Measurements from ENCODE around the gene TMEM151A.
A peak's percentile ranks its signal among the peaks of the same experiment; 100 is the strongest.
"Not testable (repeated sequence)": the region's sequence is repeated elsewhere in the genome, so short reads cannot be mapped to it uniquely, and the experiment has no call there.

TMEM151A gene

GRCh38 chr11:66315498-66315885 is 23.8 kb downstream of the TMEM151A start:
- no peak for DNase-seq (ENCODE audit: low read depth)
- H3K4me3 ChIP-seq (ENCODE audit: low read length): no peak overlapping the region

GRCh38 chr11:66315921-66316811 is 24.5 kb downstream of the TMEM151A start:
- no peak overlapping the region for H3K4me3 ChIP-seq (ENCODE audit: low read length)
- no peak for DNase-seq (ENCODE audit: low read depth)

More at GRCh38 chr11:66315498-66315885, 23.8 kb downstream of the TMEM151A start:
- TF ChIP-seq CTCF (IDR thresholded peaks at IDR 0.05; ENCODE audit: insufficient read depth, low read depth, low read length, missing control alignments): no peak

GRCh38 chr11:66316849-66317251 is 25.2 kb downstream of the TMEM151A start, which contains the start of gene CD248:
CD248 (minus strand) TSS chr11:66317044; CDS start chr11:66317027, 17 bp downstream.
- no peak for TF ChIP-seq CTCF (IDR thresholded peaks at IDR 0.05; ENCODE audit: insufficient read depth, low read depth, low read length, missing control alignments)
- no peak within 1 kb of the TSS for H3K4me3 ChIP-seq (ENCODE audit: low read length)
- DNase-seq (ENCODE audit: low read depth): no peak

More at GRCh38 chr11:66315921-66316811, 24.5 kb downstream of the TMEM151A start:
- TF ChIP-seq CTCF (IDR thresholded peaks at IDR 0.05; ENCODE audit: insufficient read depth, low read depth, low read length, missing control alignments): no peak

- DNase-seq (ENCODE audit: low read depth): no peak
- TF ChIP-seq CTCF (IDR thresholded peaks at IDR 0.05; ENCODE audit: insufficient read depth, low read depth, low read length, missing control alignments): no peak
- no peak overlapping the region for H3K4me3 ChIP-seq (ENCODE audit: low read length)
Measured at GRCh38 chr11:66317322-66317722, 25.6 kb downstream of the TMEM151A start.

GRCh38 chr11:66317723-66318599 is 26.3 kb downstream of the TMEM151A start:
- TF ChIP-seq CTCF (IDR thresholded peaks at IDR 0.05; ENCODE audit: insufficient read depth, low read depth, low read length, missing control alignments): no peak
- DNase-seq (ENCODE audit: low read depth): peak; percentile 79
- H3K4me3 ChIP-seq (ENCODE audit: low read length): no peak overlapping the region

GRCh38 chr11:66318600-66318970 is 26.9 kb downstream of the TMEM151A start:
- no peak overlapping the region for H3K4me3 ChIP-seq (ENCODE audit: low read length)
- no peak for TF ChIP-seq CTCF (IDR thresholded peaks at IDR 0.05; ENCODE audit: insufficient read depth, low read depth, low read length, missing control alignments)
- no peak for DNase-seq (ENCODE audit: low read depth)

GRCh38 chr11:66320289-66320688 is 28.6 kb downstream of the TMEM151A start:
- not testable (repeated sequence) for DNase-seq (ENCODE audit: low read depth); H3K4me3 ChIP-seq (ENCODE audit: low read length)

GRCh38 chr11:66320748-66321147 is 29.1 kb downstream of the TMEM151A start:
- not testable (repeated sequence) for H3K4me3 ChIP-seq (ENCODE audit: low read length); DNase-seq (ENCODE audit: low read depth)
